Stomach (tissue), 9 donors: Measurements from ENCODE around the gene SLC5A12. TPM values are rescaled to one million over a fixed set of nuclear protein-coding genes. Genes with fewer than 3 reads are reported as not detected.
"Not testable (repeated sequence)": the region's sequence is repeated elsewhere in the genome, so short reads cannot be mapped to it uniquely, and the experiment has no call there.

Experiments used
- DNase-seq, 2 donors: peaks; one replicate each; pipeline versions ENCODE4 v3.0.0 to v3.0.0-alpha.2; 2013 to 2019
- H3K27ac ChIP-seq, 5 donors: fragments of 200-600 bp in 4 of 5; sonication (generic) in 4 of 5; one replicate each; pipeline ENCODE4 v1.5.1; 2013 to 2019; ENCODE audit warnings: mild to moderate bottlenecking in 1 of 5, moderate library complexity in 1 of 5
- H3K27me3 ChIP-seq, 3 donors: fragments of 200-600 bp; sonication (generic); one replicate each; pipeline ENCODE4 v1.5.1; 2017 to 2019; ENCODE audit warnings: mixed run types in 1 of 3
- H3K36me3 ChIP-seq, 4 donors: fragments of 200-600 bp; sonication (generic); 1 replicate in 3 of 4; 2 replicates in 1 of 4; pipeline ENCODE4 v1.5.1; 2016 to 2019
- H3K4me1 ChIP-seq, 4 donors: fragments of 200-600 bp; sonication (generic); one replicate each; pipeline ENCODE4 v1.5.1; 2016 to 2019
- H3K4me3 ChIP-seq, 4 donors: fragments of 200-600 bp; sonication (generic) in 3 of 4; one replicate each; pipeline ENCODE4 v1.5.1; 2016 to 2019; ENCODE audit warnings: mild to moderate bottlenecking in 1 of 4
- H3K9me3 ChIP-seq, 4 donors: fragments of 200-600 bp; sonication (generic); one replicate each; pipeline ENCODE4 v1.5.1; 2016 to 2019
- EP300 ChIP-seq: sonication (generic); formaldehyde crosslinking; IDR thresholded peaks from one replicate; pipeline ENCODE4 v1.6.1; 2017; ENCODE audit warnings: antibody characterized with exemption
- POLR2A ChIP-seq, 4 donors: fragments of 450-650 bp; IDR thresholded peaks; one replicate each; pipeline ENCODE4 v1.6.1; 2016; ENCODE audit warnings: antibody characterized with exemption in 4 of 4, control low read depth in 2 of 4, mild to moderate bottlenecking in 1 of 4, moderate library complexity in 1 of 4
- POLR2AphosphoS5 ChIP-seq, 3 donors: sonication (generic); formaldehyde crosslinking; IDR thresholded peaks; one replicate each; pipeline ENCODE4 v1.6.1; 2016; ENCODE audit warnings: antibody characterized with exemption in 3 of 3
- WGBS, 5 donors: extraction: QIAGEN DNeasy Blood & Tissue Kit in 3 of 5; methylation state at CpG; one replicate each; pipeline versions ENCODE4 v1.1.5 to v1.1.7; 2013 to 2018; 5-methylcytosine and 5-hydroxymethylcytosine counted together
- intact Hi-C: fragments of 100-400 bp; cut with DNase I; formaldehyde crosslinking; loops from one replicate; pipeline ENCODE4 v1.15.1; 2023; ENCODE audit warnings: low total_unique reads
- polyA plus RNA-seq, 3 donors: library from polyadenylated mRNA; stranded (reverse); fragments of 200-250 nt; gene quantifications; one replicate each; pipeline ENCODE4 v1.2.3, GENCODE V29; 2013
- total RNA-seq, 5 donors: library from RNA; depleted of rRNA; stranded (reverse); fragments of >200 nt; gene quantifications; one replicate each; pipeline versions ENCODE4 v1.1.0 to v1.2.3, GENCODE V29; 2014 to 2016
- TF ChIP-seq, protein P1 (sequence below), 7 experiments: fragments of 450-650 bp in 4 of 7; fragments of 200-600 bp in 3 of 7; sonication (generic) in 3 of 7; IDR thresholded peaks; one replicate each; pipeline ENCODE4 v1.5.1; 2016 to 2019; ENCODE audit warnings: antibody characterized with exemption in 7 of 7, control low read depth in 2 of 7, mild to moderate bottlenecking in 1 of 7
- donor health status: healthy with polysubstance abuse.
- donor health status: Bipolar disorder and iron deficiency.
- donor health status: healthy.

Gene SLC5A12
- total and polyA plus RNA-seq, 8 donors: 2.2 TPM; not detected in 7

DNA sequence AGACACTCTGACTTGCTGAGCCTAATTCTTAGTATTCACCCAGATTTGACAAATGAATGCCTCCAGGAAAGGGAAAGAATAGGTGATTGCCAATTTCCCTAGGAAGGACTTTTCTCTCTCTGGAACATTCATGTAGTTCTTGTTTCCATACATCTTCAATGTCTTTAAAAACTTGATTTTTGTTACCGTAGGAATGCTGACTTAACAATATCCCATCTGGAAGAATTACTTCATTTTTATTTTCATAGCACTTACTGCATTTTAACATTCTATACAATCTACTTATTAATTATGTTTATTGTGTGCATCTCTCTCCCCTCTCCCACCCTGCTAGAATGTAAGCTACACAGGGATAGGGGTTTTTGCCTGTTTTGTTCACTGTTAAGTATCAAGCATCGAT is 66.6 kb downstream of the SLC5A12 start:
- Histone ChIP-seq H3K36me3 (no peaks in the 10 kb centered on the region), H3K4me3 (no peak overlapping the region), H3K27me3 (no peaks in the 10 kb centered on the region), H3K9me3 (no peaks in the 10 kb centered on the region), H3K4me1 (no peaks in the 10 kb centered on the region), H3K27ac (no peak overlapping the region)
- no peak for DNase-seq
- TF ChIP-seq POLR2AphosphoS5 (IDR thresholded peaks at IDR 0.05): no peak
- TF ChIP-seq POLR2A (IDR thresholded peaks at IDR 0.05): no peak
- TF ChIP-seq EP300: no peak
- TF ChIP-seq, protein P1, sequence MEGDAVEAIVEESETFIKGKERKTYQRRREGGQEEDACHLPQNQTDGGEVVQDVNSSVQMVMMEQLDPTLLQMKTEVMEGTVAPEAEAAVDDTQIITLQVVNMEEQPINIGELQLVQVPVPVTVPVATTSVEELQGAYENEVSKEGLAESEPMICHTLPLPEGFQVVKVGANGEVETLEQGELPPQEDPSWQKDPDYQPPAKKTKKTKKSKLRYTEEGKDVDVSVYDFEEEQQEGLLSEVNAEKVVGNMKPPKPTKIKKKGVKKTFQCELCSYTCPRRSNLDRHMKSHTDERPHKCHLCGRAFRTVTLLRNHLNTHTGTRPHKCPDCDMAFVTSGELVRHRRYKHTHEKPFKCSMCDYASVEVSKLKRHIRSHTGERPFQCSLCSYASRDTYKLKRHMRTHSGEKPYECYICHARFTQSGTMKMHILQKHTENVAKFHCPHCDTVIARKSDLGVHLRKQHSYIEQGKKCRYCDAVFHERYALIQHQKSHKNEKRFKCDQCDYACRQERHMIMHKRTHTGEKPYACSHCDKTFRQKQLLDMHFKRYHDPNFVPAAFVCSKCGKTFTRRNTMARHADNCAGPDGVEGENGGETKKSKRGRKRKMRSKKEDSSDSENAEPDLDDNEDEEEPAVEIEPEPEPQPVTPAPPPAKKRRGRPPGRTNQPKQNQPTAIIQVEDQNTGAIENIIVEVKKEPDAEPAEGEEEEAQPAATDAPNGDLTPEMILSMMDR (IDR thresholded peaks at IDR 0.05): no peak
- intact Hi-C loops: no loop called here
- WGBS, 5 donors: 80 to 85% (median 84%) methylated on average over 2 of the region's 2 CpGs

DNA sequence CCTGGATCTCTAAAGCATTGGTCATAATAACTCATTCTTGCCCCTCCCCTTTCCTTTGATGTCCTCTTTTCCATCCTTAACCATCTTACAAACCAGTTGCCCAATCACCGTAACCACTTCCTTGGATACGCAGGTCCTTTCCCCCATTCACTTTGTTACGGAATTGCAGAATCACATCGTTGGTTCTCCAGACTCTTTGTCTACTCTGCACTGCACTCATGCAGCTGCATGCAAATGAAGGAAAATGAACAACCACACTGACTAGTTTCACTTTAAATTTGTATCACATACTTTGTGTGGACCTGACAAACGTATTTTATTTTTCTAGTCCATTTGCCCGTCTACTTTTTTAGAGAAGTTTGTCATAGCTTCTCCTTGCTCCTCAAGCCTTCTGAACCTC is 69.9 kb downstream of the SLC5A12 start:
- H3K27me3 ChIP-seq: no peaks in the 10 kb centered on the region
- H3K27ac ChIP-seq: no peak overlapping the region
- no peaks in the 10 kb centered on the region for H3K9me3 ChIP-seq
- no peak overlapping the region for H3K4me3 ChIP-seq
- no peaks in the 10 kb centered on the region for H3K4me1 ChIP-seq
- no peak for DNase-seq
- intact Hi-C loops: no loop called here
- TF ChIP-seq POLR2AphosphoS5 (IDR thresholded peaks at IDR 0.05): no peak
- TF ChIP-seq POLR2A (IDR thresholded peaks at IDR 0.05): no peak
- TF ChIP-seq, protein P1 (IDR thresholded peaks at IDR 0.05): no peak
- TF ChIP-seq EP300: no peak
- WGBS, 5 donors: 73 to 89% (median 85%) methylated on average over 6 of the region's 6 CpGs
- no peaks in the 10 kb centered on the region for H3K36me3 ChIP-seq

DNA sequence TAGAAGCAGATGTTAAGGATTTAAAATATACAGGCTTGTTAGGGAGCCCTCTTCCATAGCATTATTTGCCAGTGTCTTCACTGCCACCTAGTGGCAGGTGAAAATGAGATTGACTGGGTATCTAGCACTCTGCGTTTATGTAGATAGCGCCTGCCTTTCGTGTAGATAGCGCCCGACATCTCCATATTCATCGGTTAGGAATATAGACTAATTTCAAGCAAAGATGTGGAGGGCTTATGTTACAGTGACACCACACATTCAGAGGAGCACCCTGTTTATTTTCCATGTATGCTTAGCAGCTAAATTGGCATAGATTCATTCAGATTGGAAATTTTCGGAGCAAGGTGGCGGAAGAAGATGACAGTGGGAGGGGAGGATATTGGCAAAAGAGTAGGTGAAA is 72.0 kb downstream of the SLC5A12 start:
- Histone ChIP-seq H3K4me1 (no peaks in the 10 kb centered on the region), H3K27me3 (no peaks in the 10 kb centered on the region), H3K27ac (no peak overlapping the region), H3K9me3 (no peaks in the 10 kb centered on the region), H3K4me3 (no peak overlapping the region), H3K36me3 (no peaks in the 10 kb centered on the region)
- WGBS, 5 donors: 29 to 38% (median 36%) methylated on average over 8 of the region's 8 CpGs
- TF ChIP-seq, protein P1 (IDR thresholded peaks at IDR 0.05): peak in 5 of 7 experiments; percentile 14 to 55 (median 47)
- TF ChIP-seq EP300 (no peak), POLR2A (IDR thresholded peaks at IDR 0.05) (no peak), POLR2AphosphoS5 (IDR thresholded peaks at IDR 0.05) (no peak)
- DNase-seq: peak; percentile 58 to 85
- intact Hi-C loops: no loop called here

DNA sequence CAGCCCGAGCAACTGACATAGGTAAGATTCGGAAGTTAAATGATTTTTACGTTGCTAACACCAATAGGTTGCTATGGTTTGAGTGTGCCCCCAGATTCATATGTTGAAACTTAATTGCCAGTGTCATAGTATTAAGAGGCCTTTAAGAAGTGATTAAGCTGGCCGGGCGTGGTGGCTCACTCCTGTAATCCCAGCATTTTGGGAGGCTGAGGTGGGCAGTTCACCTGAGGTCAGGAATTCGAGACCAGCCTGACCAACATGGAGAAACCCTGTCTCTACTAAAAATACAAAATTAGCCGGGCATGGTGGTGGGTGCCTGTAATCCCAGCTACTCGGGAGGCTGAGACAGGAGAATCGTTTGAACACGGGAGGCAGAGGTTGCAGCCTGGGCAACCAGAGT is 78.5 kb downstream of the SLC5A12 start:
- H3K9me3 ChIP-seq, H3K4me1 ChIP-seq, H3K4me3 ChIP-seq, intact Hi-C loops, H3K27ac ChIP-seq, H3K36me3 ChIP-seq, H3K27me3 ChIP-seq, DNase-seq: not testable (repeated sequence)
- WGBS, 5 donors: 88 to 94% (median 91%) methylated on average over 10 of the region's 10 CpGs

DNA sequence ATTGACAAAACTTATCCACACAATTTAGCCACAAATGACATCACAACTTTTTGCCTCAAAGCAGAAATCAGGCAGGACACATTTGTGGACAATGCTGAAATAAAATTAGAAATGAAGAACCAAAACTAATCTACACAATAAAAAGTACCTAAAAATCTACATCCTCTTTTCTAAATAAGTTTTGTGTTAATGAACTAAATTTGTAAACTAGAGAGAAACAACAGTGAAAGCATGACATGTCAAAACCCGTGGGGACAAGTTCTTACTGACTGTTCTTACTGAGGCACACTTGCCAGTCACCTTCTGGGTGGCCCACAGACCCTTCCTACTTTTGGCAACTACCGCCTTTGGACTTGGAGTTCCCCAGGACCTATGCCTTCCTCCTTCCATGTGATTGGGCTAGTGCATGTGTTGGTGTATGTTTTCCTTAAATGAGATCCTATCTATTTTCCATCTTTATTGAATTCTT is 89.1 kb downstream of the SLC5A12 start:
- Histone ChIP-seq H3K27ac (no peak overlapping the region), H3K4me1 (no peaks in the 10 kb centered on the region), H3K36me3 (no peaks in the 10 kb centered on the region), H3K9me3 (no peaks in the 10 kb centered on the region), H3K4me3 (no peak overlapping the region), H3K27me3 (peaks cover 0 to 4% (median 0%) of the 10 kb centered on the region in 3 donors)
- no peak for DNase-seq
- intact Hi-C loops: no loop called here
- TF ChIP-seq EP300 (no peak), POLR2AphosphoS5 (IDR thresholded peaks at IDR 0.05) (no peak), POLR2A (IDR thresholded peaks at IDR 0.05) (no peak)
- TF ChIP-seq, protein P1 (IDR thresholded peaks at IDR 0.05): no peak
- 31 to 48% (median 46%) methylated on average over 2 of the region's 2 CpGs for WGBS, 5 donors
